ENCODE data around the gene KIF21A.

GRCh38 chr12:39300799-39301198, 142.1 kb downstream of the KIF21A start:
- TF ChIP-seq EZH2 (IDR thresholded peaks at IDR 0.05; ENCODE audit: borderline replicate concordance, low read length), result no peak
- TF ChIP-seq, protein P1, sequence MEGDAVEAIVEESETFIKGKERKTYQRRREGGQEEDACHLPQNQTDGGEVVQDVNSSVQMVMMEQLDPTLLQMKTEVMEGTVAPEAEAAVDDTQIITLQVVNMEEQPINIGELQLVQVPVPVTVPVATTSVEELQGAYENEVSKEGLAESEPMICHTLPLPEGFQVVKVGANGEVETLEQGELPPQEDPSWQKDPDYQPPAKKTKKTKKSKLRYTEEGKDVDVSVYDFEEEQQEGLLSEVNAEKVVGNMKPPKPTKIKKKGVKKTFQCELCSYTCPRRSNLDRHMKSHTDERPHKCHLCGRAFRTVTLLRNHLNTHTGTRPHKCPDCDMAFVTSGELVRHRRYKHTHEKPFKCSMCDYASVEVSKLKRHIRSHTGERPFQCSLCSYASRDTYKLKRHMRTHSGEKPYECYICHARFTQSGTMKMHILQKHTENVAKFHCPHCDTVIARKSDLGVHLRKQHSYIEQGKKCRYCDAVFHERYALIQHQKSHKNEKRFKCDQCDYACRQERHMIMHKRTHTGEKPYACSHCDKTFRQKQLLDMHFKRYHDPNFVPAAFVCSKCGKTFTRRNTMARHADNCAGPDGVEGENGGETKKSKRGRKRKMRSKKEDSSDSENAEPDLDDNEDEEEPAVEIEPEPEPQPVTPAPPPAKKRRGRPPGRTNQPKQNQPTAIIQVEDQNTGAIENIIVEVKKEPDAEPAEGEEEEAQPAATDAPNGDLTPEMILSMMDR (conservative IDR thresholded peaks at IDR 0.05 in 1 of 2, IDR thresholded peaks at IDR 0.05 in 1 of 2; ENCODE audit: extremely low read depth in 1 of 2, insufficient read depth in 1 of 2, low read depth in 1 of 2, low read length in 2 of 2), result no peak
